ENCODE results near the gene VPS26C. TPM values are rescaled to one million over a fixed set of nuclear protein-coding genes. Genes with fewer than 3 reads are reported as not detected.

VPS26C gene
- polyA plus RNA-seq, 2 of the 4 experiments (the other 2 are of a cell fraction) = 24.2 to 29.5 TPM

GRCh38 chr21:37243961-37244360, 23.2 kb downstream of the VPS26C start:
- H3K4me2 ChIP-seq = no peak overlapping the region
- TF ChIP-seq ZFP36 (IDR thresholded peaks at IDR 0.05; ENCODE audit: borderline replicate concordance, partially characterized antibody) (no peak), CBX2 (IDR thresholded peaks at IDR 0.05; ENCODE audit: borderline replicate concordance, low read depth) (no peak), CEBPB (IDR thresholded peaks at IDR 0.05) (no peak)
- no peaks in the 10 kb centered on the region for H3K9me3 ChIP-seq
- FAIRE-seq = no peak
- no peak overlapping the region for H3K27ac ChIP-seq
- no peak for DNase-seq (ENCODE audit: low read depth in 1 of 2, low spot score in 1 of 2)
- ChIA-PET CTCF (interaction anchor here (0.6 kb wide), 1 partner anchor 14 kb away, joined by 3 read pairs; no protein-coding TSS in a partner anchor), POLR2A (no interaction called here)
- 88% methylated on average over 6 of the region's 6 CpGs for WGBS (ENCODE audit: missing lambda C conversion rate)
- ATAC-seq = no peak
- H3K4me3 ChIP-seq = no peak overlapping the region
- no peaks in the 10 kb centered on the region for H3K4me1 ChIP-seq

- DNase-seq (ENCODE audit: low read depth in 1 of 2, low spot score in 1 of 2) (no peak), ATAC-seq (no peak), FAIRE-seq (no peak)
- ChIA-PET CTCF (no interaction called here), POLR2A (no interaction called here)
- no peak overlapping the region for H3K4me3 ChIP-seq
- no peak overlapping the region for H3K27ac ChIP-seq
- H3K9me3 ChIP-seq = no peaks in the 10 kb centered on the region
- H3K4me2 ChIP-seq = no peak overlapping the region
- no peak for TF ChIP-seq ZSCAN20 (CRISPR knock-in tag; IDR thresholded peaks at IDR 0.05)
- WGBS (ENCODE audit: missing lambda C conversion rate) = 93% methylated on average over 7 of the region's 7 CpGs
- H3K4me1 ChIP-seq = no peaks in the 10 kb centered on the region
Measured at GRCh38 chr21:37241426-37241825, 25.7 kb downstream of the VPS26C start.

- Histone ChIP-seq H3K4me2 (no peak overlapping the region), H3K4me3 (no peak overlapping the region), H3K27ac (no peak overlapping the region), H3K9me3 (no peaks in the 10 kb centered on the region), H3K4me1 (no peaks in the 10 kb centered on the region)
- POLR2A ChIA-PET = no interaction called here
- FAIRE-seq (no peak), DNase-seq (ENCODE audit: low read depth in 1 of 2, low spot score in 1 of 2) (no peak), ATAC-seq (no peak)
- CTCF ChIA-PET = no interaction called here
- WGBS (ENCODE audit: missing lambda C conversion rate) = 90% methylated on average over 8 of the region's 8 CpGs
- TF ChIP-seq HEYL (CRISPR knock-in tag; IDR thresholded peaks at IDR 0.05) (no peak), HES2 (IDR thresholded peaks at IDR 0.05) (no peak), JUNB (IDR thresholded peaks at IDR 0.05) (no peak), FOXS1 (CRISPR knock-in tag; IDR thresholded peaks at IDR 0.05) (no peak), PBX3 (IDR thresholded peaks at IDR 0.05) (no peak), ELK1 (IDR thresholded peaks at IDR 0.05; ENCODE audit: low read depth, low read length) (no peak), FOSB (CRISPR knock-in tag; IDR thresholded peaks at IDR 0.05) (no peak), MAFK (IDR thresholded peaks at IDR 0.05; ENCODE audit: partially characterized antibody) (no peak), RNF2 (IDR thresholded peaks at IDR 0.05; ENCODE audit: borderline replicate concordance, low read depth) (no peak), EHMT2 (IDR thresholded peaks at IDR 0.05; ENCODE audit: low read depth) (no peak), RFX5 (IDR thresholded peaks at IDR 0.05) (no peak), CTCF (IDR thresholded peaks at IDR 0.05) (no peak), POLR2A (IDR thresholded peaks at IDR 0.05; ENCODE audit: low read length) (no peak), NR3C1 (IDR thresholded peaks at IDR 0.05) (no peak), TFCP2L1 (CRISPR knock-in tag; IDR thresholded peaks at IDR 0.05) (no peak), KDM1A (IDR thresholded peaks at IDR 0.05; ENCODE audit: low read depth) (no peak), SREBF2 (IDR thresholded peaks at IDR 0.05) (no peak), ESRRA (IDR thresholded peaks at IDR 0.05; ENCODE audit: borderline replicate concordance, low read length) (no peak), RAD21 (conservative IDR thresholded peaks at IDR 0.05 in 1 of 2, IDR thresholded peaks at IDR 0.05 in 1 of 2) (no peak), FOSL2 (IDR thresholded peaks at IDR 0.05) (no peak), FOSL2 (CRISPR knock-in tag; IDR thresholded peaks at IDR 0.05) (no peak)
Measured at GRCh38 chr21:37240978-37241377, 26.2 kb downstream of the VPS26C start.
